Chondrocyte (in vitro differentiated cells): ENCODE data around the gene CXorf65. TPM values are rescaled to one million over a fixed set of nuclear protein-coding genes. Genes with fewer than 3 reads are reported as not detected.

Experiments
- DNase-seq: peaks from one replicate; pipeline ENCODE4 v3.0.0; 2021; ENCODE audit warnings: mixed read lengths, low spot score
- H3K27ac Mint-ChIP-seq: one replicate; pipeline ENCODE4 v1.8.0; 2021; ENCODE audit warnings: mild to moderate bottlenecking, moderate library complexity, mixed read lengths; ENCODE audit not compliant: unreplicated experiment
- H3K27me3 Mint-ChIP-seq: 2 replicates; pipeline ENCODE4 v1.8.0; 2021; ENCODE audit warnings: low read depth, mixed read lengths
- H3K36me3 Mint-ChIP-seq: 2 replicates; pipeline ENCODE4 v1.8.0; 2021; ENCODE audit warnings: low read depth, mixed read lengths
- H3K4me1 Mint-ChIP-seq: 2 replicates; pipeline ENCODE4 v1.8.0; 2021; ENCODE audit warnings: low read depth, mild to moderate bottlenecking, mixed read lengths
- H3K4me3 Mint-ChIP-seq: one replicate; pipeline ENCODE4 v1.8.0; 2021; ENCODE audit warnings: mild to moderate bottlenecking, moderate library complexity, mixed read lengths; ENCODE audit not compliant: unreplicated experiment
- H3K9me3 Mint-ChIP-seq: 2 replicates; pipeline ENCODE4 v1.8.0; 2021; ENCODE audit warnings: low read depth, mixed read lengths
- CTCF ChIP-seq: fragments of 200-600 bp; sonication (generic); IDR thresholded peaks from 2 replicates; pipeline ENCODE4 v1.5.0; 2021; ENCODE audit warnings: antibody characterized with exemption, mild to moderate bottlenecking, moderate library complexity
- total RNA-seq: library from RNA; stranded (reverse); gene quantifications from 3 replicates; pipeline ENCODE4 v1.2.1, GENCODE V29; 2021

The CXorf65 gene
- total RNA-seq, 1 donor from 2014 or later: not detected

DNA sequence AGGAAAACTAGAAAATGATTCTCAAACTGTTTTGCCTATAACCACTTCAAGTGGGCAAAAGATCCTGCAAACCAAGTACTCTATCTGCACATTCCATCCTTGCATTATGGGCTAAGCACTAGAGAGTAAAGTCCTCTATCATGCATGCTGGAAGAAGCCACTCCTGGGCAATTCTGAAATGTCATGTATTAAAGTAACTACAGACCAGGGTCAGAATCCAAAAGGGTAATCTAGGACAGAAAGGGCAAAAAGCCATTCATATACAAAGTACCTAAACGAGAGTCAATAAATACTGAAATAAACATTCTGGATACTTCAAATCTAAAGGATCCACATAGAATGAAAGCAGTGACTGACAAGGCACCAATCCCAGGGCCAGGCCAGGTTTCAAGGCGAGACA lies 39.5 kb downstream of the CXorf65 start:
- Mint-ChIP-seq H3K36me3 (no peaks in the 10 kb centered on the region), H3K27ac (peak overlapping the region; percentile 93), H3K4me3 (peak overlapping the region; percentile 95), H3K4me1 (peaks cover 7% of the 10 kb centered on the region), H3K9me3 (no peaks in the 10 kb centered on the region), H3K27me3 (no peaks in the 10 kb centered on the region)
- DNase-seq: no peak
- no peak for TF ChIP-seq CTCF

GRCh38 chrX:71060127-71060526 lies 46.4 kb downstream of the CXorf65 start:
- no peaks in the 10 kb centered on the region for H3K27me3 Mint-ChIP-seq
- peaks cover 12% of the 10 kb centered on the region for H3K4me1 Mint-ChIP-seq
- TF ChIP-seq CTCF: no peak
- H3K36me3 Mint-ChIP-seq: peaks cover 7% of the 10 kb centered on the region
- H3K27ac Mint-ChIP-seq: no peak overlapping the region
- H3K9me3 Mint-ChIP-seq: no peaks in the 10 kb centered on the region
- no peak for DNase-seq
- H3K4me3 Mint-ChIP-seq: no peak overlapping the region

- Mint-ChIP-seq H3K9me3 (no peaks in the 10 kb centered on the region), H3K4me3 (no peak overlapping the region), H3K27ac (no peak overlapping the region), H3K4me1 (peaks cover 12% of the 10 kb centered on the region), H3K36me3 (peaks cover 7% of the 10 kb centered on the region), H3K27me3 (no peaks in the 10 kb centered on the region)
- no peak for DNase-seq
- TF ChIP-seq CTCF: no peak
Measured at GRCh38 chrX:71057848-71058530, 48.6 kb downstream of the CXorf65 start.

- H3K9me3 Mint-ChIP-seq: no peaks in the 10 kb centered on the region
- TF ChIP-seq CTCF: no peak
- H3K4me3 Mint-ChIP-seq: no peak overlapping the region
- H3K4me1 Mint-ChIP-seq: peaks cover 12% of the 10 kb centered on the region
- no peaks in the 10 kb centered on the region for H3K27me3 Mint-ChIP-seq
- H3K36me3 Mint-ChIP-seq: peaks cover 6% of the 10 kb centered on the region
- no peak for DNase-seq
- no peak overlapping the region for H3K27ac Mint-ChIP-seq
Measured at GRCh38 chrX:71056867-71057266, 49.7 kb downstream of the CXorf65 start.

Other genes with a start within 250 kb of the CXorf65 start
- gene TEX11, start 198.0 kb downstream of the CXorf65 start, total RNA-seq: not detected in 3 replicates
- gene SLC7A3, start 175.6 kb downstream of the CXorf65 start, total RNA-seq: 0.15 to 0.41 TPM in 2 of 3 replicates, not detected in the other
- gene SNX12, start 38.4 kb downstream of the CXorf65 start, total RNA-seq: 52.9 to 66.6 TPM (median 60.9 TPM) in 3 replicates
- gene FOXO4, start 10.9 kb downstream of the CXorf65 start, total RNA-seq: 7.9 to 9.3 TPM (median 8.2 TPM) in 3 replicates
- not detected in 3 replicates for gene IL2RG, start 4.8 kb upstream of the CXorf65 start, total RNA-seq
- 32.8 to 39.8 TPM (median 33.4 TPM) in 3 replicates for gene MED12, start 11.9 kb upstream of the CXorf65 start, total RNA-seq
- gene NLGN3, start 38.1 kb upstream of the CXorf65 start, total RNA-seq: 0.52 to 1.1 TPM (median 0.87 TPM) in 3 replicates
- gene GJB1, start 116.5 kb upstream of the CXorf65 start, total RNA-seq: not detected in 3 replicates
- 31.9 to 35.2 TPM (median 32.1 TPM) in 3 replicates for gene ZMYM3, start 147.4 kb upstream of the CXorf65 start, total RNA-seq
- gene NONO, start 176.9 kb upstream of the CXorf65 start, total RNA-seq: 319 to 354 TPM (median 341 TPM) in 3 replicates
- gene ITGB1BP2, start 195.0 kb upstream of the CXorf65 start, total RNA-seq: 2.1 to 3.2 TPM (median 2.5 TPM) in 3 replicates